ENCODE data around the gene EXOC4. TPM values are rescaled to one million over a fixed set of nuclear protein-coding genes. Genes with fewer than 3 reads are reported as not detected.

The EXOC4 gene
- total RNA-seq, 1 experiment from 2014 or later = 91.9 TPM

- no peak for DNase-seq
- Mint-ChIP-seq H3K27ac (ENCODE audit: unreplicated experiment) (no peak overlapping the region), H3K27me3 (ENCODE audit: unreplicated experiment) (no peaks in the 10 kb centered on the region)
Measured at GRCh38 chr7:133561396-133561795, 308.5 kb downstream of the EXOC4 start.

GRCh38 chr7:133562621-133563020 lies 309.7 kb downstream of the EXOC4 start:
- Mint-ChIP-seq H3K4me1 (ENCODE audit: low read depth, unreplicated experiment) (no peaks in the 10 kb centered on the region), H3K27me3 (ENCODE audit: unreplicated experiment) (no peaks in the 10 kb centered on the region), H3K4me3 (ENCODE audit: low read depth, unreplicated experiment) (no peak overlapping the region), H3K36me3 (ENCODE audit: insufficient read depth, unreplicated experiment) (peaks cover 4% of the 10 kb centered on the region), H3K9me3 (ENCODE audit: low read depth, unreplicated experiment) (no peaks in the 10 kb centered on the region), H3K27ac (ENCODE audit: unreplicated experiment) (no peak overlapping the region)
- DNase-seq = no peak
- BruUV-seq (replicated peaks) = no TSS peak
- intact Hi-C loops (cut with micrococcal nuclease; ENCODE audit: unreplicated experiment) = no loop called here
- TF ChIP-seq, protein P1, sequence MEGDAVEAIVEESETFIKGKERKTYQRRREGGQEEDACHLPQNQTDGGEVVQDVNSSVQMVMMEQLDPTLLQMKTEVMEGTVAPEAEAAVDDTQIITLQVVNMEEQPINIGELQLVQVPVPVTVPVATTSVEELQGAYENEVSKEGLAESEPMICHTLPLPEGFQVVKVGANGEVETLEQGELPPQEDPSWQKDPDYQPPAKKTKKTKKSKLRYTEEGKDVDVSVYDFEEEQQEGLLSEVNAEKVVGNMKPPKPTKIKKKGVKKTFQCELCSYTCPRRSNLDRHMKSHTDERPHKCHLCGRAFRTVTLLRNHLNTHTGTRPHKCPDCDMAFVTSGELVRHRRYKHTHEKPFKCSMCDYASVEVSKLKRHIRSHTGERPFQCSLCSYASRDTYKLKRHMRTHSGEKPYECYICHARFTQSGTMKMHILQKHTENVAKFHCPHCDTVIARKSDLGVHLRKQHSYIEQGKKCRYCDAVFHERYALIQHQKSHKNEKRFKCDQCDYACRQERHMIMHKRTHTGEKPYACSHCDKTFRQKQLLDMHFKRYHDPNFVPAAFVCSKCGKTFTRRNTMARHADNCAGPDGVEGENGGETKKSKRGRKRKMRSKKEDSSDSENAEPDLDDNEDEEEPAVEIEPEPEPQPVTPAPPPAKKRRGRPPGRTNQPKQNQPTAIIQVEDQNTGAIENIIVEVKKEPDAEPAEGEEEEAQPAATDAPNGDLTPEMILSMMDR (IDR thresholded peaks at IDR 0.05; ENCODE audit: unreplicated experiment) = no peak
- CTCF ChIA-PET = no interaction called here

More at GRCh38 chr7:133561396-133561795, 308.5 kb downstream of the EXOC4 start:
- Mint-ChIP-seq H3K36me3 (ENCODE audit: insufficient read depth, unreplicated experiment) (peaks cover 4% of the 10 kb centered on the region), H3K4me3 (ENCODE audit: low read depth, unreplicated experiment) (no peak overlapping the region), H3K4me1 (ENCODE audit: low read depth, unreplicated experiment) (no peaks in the 10 kb centered on the region), H3K9me3 (ENCODE audit: low read depth, unreplicated experiment) (no peaks in the 10 kb centered on the region)
- intact Hi-C loops (cut with micrococcal nuclease; ENCODE audit: unreplicated experiment) = no loop called here
- TF ChIP-seq, protein P1 (IDR thresholded peaks at IDR 0.05; ENCODE audit: unreplicated experiment) = no peak
- CTCF ChIA-PET = no interaction called here
- no TSS peak for BruUV-seq (replicated peaks)

DNA sequence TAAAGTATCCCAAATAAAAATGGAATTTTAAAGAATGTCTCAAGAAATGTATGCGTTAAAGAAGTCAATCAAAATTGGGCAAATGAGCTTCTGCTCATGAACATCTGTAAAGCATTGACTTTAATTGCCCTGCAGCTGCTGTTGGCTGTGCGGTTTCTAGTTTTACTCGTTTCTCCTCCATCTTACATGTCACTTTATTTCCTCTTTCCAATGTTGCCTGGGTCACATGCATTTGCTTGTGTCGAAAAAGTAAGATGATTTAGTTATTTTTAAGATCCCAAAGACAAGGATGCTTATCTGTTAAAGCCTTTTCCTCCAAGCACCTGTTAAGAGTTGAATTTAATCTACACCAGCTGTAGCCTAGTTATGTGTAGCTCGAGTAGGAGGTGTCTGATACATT lies 310.4 kb downstream of the EXOC4 start:
- no peak for DNase-seq
- no peak overlapping the region for H3K4me3 Mint-ChIP-seq (ENCODE audit: low read depth, unreplicated experiment)
- TF ChIP-seq, protein P1 (IDR thresholded peaks at IDR 0.05; ENCODE audit: unreplicated experiment) = no peak
- no peaks in the 10 kb centered on the region for H3K9me3 Mint-ChIP-seq (ENCODE audit: low read depth, unreplicated experiment)
- H3K27me3 Mint-ChIP-seq (ENCODE audit: unreplicated experiment) = no peaks in the 10 kb centered on the region
- CTCF ChIA-PET = no interaction called here
- intact Hi-C loops (cut with micrococcal nuclease; ENCODE audit: unreplicated experiment) = no loop called here
- no TSS peak for BruUV-seq (replicated peaks)
- peaks cover 4% of the 10 kb centered on the region for H3K36me3 Mint-ChIP-seq (ENCODE audit: insufficient read depth, unreplicated experiment)
- no peaks in the 10 kb centered on the region for H3K4me1 Mint-ChIP-seq (ENCODE audit: low read depth, unreplicated experiment)
- H3K27ac Mint-ChIP-seq (ENCODE audit: unreplicated experiment) = no peak overlapping the region

- H3K4me3 Mint-ChIP-seq (ENCODE audit: low read depth, unreplicated experiment) = no peak overlapping the region
- intact Hi-C loops (cut with micrococcal nuclease; ENCODE audit: unreplicated experiment) = no loop called here
- CTCF ChIA-PET = interaction anchor here (0.8 kb wide), 1 partner anchor 179 kb away, joined by 4 read pairs; no protein-coding TSS in a partner anchor
- peaks cover 7% of the 10 kb centered on the region for H3K4me1 Mint-ChIP-seq (ENCODE audit: low read depth, unreplicated experiment)
- H3K9me3 Mint-ChIP-seq (ENCODE audit: low read depth, unreplicated experiment) = no peaks in the 10 kb centered on the region
- DNase-seq = no peak
- BruUV-seq (replicated peaks) = no TSS peak
- no peaks in the 10 kb centered on the region for H3K27me3 Mint-ChIP-seq (ENCODE audit: unreplicated experiment)
- H3K36me3 Mint-ChIP-seq (ENCODE audit: insufficient read depth, unreplicated experiment) = peaks cover 4% of the 10 kb centered on the region
- TF ChIP-seq, protein P1 (IDR thresholded peaks at IDR 0.05; ENCODE audit: unreplicated experiment) = no peak
- no peak overlapping the region for H3K27ac Mint-ChIP-seq (ENCODE audit: unreplicated experiment)
Measured at GRCh38 chr7:133564484-133564883, 311.6 kb downstream of the EXOC4 start.

Measured in Calu3 (cell line).